Epidermal melanocyte (primary cell): ENCODE results near the gene SLC2A5.
"Not testable (repeated sequence)": the region's sequence is repeated elsewhere in the genome, so short reads cannot be mapped to it uniquely, and the experiment has no call there.

Experiments
- DNase-seq: peaks from one replicate; pipeline ENCODE4 v3.0.0; 2011; ENCODE audit warnings: low spot score; ENCODE audit not compliant: insufficient read length

Gene SLC2A5

DNA sequence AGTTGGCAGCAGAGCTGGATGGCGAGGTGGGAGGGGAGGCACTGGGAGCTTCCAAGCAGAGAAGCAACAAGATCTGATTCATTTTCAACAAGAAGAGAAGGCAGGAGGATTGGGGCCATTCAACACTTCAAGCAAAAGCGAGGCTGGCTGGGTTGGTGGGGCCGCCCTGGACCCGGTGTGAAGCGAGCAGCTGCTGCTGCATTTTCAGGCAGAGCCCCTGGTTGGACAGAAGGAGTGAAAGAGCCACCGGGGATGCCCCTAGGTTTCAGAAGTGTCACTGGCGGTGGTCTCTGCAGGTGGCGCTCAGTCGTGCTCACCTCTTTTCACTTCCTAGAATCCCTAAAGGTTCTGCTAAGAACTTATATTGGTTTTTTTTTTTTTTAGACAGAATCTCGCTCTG is 61.2 kb downstream of the SLC2A5 start:
- no peak for DNase-seq

DNA sequence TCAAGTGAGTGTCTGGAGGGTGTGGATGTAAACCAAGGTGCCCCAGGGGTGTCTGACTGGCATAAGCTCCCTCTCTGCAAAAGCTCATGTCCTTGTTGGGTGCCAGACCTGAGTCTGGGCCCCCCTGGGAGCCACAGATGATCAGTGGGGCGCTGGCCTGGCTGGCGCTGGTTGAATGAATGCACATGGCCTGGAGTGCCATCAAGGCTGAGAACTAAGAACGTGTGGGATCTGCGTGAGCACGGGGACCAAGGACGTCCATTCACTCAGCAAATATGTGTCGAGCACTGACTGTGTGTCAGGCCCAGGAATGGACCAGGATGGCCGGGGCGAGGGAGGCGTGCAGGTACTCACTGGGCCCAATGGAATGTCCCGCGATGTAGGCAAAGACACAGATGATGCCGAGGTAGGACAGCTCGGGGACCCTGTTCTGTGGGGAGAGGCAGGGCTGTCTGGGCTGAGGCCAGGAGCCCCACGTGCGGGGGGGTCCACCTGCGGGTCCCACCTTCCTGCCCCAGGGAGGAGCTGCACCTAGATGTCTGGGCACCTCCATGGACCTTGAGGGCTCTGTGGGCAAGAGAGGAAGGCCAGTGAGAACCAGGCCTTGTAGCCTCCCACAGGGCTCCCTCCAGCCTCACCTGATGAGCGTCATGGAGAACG is 62.3 kb downstream of the SLC2A5 start:
- no peak for DNase-seq

DNA sequence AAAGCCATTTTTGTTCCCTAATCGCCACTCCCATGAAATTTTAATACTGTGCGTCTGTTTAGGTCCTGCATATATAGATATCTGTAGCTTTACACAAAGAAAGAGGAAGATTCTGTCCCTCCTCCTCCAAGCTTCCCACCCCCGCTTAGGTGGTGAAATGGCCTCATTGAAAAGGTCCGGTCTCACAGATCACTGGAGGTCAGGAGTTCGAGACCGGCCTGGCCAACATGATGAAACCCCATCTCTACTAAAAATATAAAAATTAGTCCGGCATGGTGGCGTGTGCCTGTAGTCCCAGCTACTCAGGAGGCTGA is 64.1 kb downstream of the SLC2A5 start:
- no peak for DNase-seq

DNA sequence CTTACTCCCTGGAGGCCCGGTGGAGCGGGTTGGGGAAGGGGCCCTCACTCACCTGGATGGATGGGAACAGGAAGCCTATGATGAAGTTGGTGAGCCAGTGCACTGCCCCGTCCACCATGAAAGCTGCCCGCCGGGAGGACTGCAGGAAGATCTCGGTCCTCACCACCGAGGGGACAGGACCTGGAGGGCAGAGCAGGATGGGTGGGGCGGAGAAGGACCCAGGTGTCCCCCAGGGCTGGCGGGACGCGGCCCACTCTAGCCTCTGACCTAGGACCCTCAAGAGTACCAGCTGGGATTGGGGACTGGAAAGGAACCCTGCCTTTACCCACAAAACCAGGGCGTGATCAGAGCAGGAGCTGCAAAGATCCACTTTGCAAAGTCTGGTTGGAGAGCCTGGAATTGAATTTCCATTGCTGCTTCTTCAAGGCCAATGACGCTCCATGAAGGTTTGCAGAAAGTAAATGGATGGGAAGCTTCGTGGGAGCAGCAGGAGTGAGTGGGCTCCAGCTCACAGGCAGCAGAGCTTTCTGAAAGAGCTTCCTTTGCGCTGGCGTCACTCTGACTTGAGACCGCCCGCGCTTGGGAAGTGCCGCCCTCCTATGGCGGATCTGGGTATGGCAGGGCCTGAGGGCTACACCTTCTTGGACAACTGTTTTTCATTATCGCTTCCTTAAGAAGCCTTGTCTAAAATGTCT is 64.6 kb downstream of the SLC2A5 start:
- peak; percentile 77 for DNase-seq

DNA sequence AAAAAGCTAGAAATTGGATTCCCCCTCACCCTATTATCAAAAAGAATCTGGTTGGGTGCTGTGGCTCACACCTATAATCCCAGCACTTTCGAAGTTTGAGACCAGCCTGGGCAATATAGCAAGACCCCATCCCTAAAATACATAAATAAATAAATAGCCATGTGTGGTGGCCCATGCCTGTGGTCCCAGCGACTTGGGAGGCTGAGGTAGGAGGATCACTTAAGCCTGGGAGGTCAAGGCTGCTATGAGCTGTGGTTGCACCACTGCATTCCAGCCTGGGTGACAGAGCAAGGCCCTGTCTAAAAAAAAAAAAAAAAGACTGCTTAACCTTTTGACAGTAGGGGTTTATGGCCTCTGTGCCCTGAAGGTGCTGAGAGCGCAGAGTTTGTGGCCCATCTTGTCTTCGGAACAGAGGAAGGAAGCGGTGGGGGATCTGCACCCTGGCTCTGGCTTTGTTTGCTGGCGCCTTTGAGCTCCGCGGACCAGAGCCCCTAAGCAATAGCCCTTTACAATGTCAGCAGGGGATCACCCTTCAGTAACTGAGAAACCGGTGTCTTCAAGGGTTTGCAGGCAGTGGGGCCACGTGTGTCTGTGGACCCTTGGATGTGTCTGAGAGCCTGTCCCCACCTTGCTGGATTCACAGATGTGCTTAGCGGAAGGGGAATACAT is 65.3 kb downstream of the SLC2A5 start:
- no peak for DNase-seq

DNA sequence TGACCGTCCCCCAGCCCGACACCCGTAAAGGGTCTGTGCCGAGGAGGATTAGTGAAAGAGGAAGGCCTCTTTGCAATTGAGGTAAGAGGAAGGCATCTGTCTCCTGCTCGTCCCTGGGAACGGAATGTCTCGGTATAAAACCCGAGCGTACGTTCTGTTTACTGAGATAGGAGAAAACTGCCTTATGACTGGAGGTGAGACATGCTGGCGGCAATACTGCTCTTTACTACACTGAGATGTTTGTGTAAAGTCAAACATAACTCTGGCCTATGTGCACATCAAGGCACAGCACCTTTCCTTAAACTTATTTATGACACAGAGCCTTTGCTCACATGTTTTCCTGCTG is 67.2 kb downstream of the SLC2A5 start:
- not testable (repeated sequence) for DNase-seq

DNA sequence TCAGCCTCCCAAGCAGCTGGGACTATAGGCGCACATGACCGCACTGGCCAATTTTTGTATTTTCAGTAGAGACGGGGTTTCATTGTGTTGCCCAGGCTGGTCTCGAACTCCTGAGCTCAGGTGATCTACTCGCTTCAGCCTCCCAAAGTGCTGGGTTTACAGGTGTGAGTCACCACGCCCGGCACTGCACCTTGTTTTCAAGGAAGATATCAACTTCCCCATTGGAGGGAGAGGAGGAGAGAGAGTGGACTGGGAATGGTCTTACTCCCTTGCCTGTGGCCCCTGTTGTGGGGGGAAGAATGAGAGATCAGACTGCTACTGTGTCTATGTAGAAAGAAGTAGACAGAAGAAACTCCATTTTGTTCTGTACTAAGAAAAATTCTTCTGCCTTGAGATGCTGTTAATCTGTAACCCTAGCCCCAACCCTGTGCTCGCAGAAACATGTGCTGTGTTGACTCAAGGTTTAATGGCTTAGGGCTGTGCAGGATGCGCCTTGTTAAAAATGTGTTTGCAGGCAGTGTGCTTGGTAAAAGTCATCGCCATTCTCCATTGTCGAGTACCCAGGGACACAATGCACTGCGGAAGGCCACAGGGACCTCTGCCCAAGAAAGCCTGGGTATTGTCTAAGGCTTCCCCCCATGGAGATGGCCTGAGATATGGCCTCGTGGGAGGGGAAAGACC is 67.8 kb downstream of the SLC2A5 start:
- DNase-seq: not testable (repeated sequence)

DNA sequence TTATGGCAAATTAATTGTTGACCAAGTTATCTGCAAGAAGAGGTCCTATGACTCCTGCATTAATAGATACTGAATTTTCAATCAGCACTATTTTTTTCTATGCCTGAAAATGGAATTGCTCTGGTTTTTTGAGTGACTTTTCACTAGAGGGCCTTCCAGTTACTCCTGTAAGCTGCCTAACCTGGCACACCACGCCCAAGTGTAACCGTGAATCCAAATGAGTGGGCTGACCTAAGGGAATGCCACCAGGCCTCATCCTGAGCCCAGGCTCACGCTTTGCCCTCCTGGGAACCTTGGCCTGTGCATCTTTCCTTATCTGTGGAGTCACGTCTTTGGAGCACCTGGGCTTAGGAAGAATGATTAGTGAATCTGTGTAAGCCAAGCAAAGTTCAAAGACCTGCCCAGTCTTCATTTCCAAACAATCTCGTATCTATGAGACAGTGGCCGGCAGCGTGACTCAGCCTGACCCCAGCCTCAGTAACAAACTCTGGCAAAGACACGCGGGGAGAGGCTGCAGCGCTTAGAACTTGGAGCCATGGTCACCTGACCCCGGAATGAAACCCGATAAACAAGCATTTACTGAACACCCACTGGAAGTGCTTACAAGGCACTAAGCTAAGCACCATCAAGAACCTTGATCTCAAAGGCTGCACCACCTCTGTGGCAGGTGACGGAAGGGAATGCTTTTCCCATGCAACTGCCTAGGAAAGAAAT is 75.3 kb downstream of the SLC2A5 start:
- DNase-seq: not testable (repeated sequence)

DNA sequence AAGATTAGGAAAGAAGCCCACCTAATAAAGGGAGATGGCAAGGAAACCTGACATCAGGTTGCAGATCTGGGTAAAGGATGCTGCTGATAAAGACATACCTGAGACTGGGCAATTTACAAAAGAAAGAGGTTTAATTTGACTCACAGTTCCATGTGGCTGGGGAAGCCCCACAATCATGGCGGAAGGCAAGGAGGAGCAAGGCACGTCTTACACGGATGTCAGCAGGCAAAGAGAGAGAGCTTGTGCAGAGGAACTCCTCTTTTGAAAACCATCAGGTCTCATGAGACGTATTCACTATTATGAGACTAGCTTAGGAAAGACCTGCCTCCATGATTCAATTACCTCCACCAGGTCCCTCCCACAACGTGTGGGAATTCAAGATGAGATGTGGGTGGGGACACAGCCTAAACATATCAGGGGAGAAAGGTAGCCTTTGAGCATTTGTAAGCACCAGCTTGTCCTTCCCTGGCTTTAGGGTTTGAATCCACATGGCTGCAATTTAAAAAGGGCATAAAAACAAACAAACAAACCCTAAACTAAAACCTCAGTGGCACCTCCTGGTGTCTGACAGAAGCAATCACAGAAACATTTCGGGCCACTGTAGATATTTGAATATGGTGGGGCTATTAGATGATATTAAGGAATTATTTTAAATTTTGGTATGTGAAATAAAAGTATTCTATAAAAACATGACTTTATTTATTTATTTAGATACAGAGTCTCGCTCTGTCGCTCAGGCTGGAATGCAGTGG is 76.3 kb downstream of the SLC2A5 start:
- DNase-seq: no peak

DNA sequence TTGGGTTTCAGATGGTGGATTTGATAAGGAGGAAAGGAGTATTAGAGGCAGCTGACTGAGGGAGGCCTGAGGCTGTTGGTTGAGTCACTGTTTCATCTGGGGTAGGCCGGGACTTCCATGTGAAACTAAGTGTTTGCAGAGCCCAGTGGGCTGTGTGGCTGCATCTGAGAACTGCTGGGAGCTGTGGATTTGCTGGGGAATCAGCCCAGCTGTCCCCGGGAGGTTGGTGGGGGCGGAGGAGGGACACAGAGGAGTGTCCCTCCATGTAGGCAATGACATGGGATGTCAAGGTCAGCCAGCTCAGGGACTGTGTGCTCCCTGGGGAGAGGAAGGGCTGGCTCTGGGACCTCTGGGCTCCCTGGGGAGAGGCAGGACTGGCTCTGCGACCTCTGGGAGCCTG is 79.6 kb downstream of the SLC2A5 start:
- no peak for DNase-seq

DNA sequence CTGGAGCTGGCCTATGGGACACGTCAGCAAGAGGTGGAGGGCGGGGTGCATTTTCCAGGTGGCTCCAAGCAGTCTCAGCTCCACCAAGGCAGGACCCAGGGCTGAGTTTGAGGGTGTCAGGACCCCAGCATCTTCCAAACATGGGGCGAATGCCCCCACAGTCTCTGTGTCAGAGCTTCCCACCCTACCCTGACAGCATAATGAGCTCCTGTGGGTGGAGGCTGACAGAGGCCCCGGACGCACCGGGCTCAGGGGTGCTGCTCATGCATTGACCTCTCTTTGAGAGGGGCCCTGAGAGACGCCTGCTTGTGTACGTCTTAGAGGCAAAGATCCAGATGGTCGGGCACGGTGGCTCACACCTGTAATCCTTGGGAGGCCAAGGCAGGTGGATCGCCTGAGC is 80.4 kb downstream of the SLC2A5 start:
- no peak for DNase-seq

DNA sequence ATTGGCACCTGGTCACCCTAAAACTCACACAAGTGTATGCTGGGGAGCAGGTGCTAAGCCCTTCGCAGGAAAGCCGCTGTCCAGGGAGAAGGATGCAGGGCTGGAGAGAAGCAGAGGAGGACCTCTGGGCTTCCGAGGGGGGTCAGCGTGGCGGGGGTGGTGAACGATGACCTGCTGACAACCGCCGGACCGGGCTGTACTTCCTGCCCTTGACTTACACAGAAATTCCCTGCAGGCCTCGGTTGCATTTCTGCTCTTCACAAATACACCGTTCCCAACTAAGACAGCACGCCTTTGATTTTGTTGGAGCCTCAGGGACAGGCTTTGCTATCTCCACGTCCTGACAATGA is 80.8 kb downstream of the SLC2A5 start:
- no peak for DNase-seq

DNA sequence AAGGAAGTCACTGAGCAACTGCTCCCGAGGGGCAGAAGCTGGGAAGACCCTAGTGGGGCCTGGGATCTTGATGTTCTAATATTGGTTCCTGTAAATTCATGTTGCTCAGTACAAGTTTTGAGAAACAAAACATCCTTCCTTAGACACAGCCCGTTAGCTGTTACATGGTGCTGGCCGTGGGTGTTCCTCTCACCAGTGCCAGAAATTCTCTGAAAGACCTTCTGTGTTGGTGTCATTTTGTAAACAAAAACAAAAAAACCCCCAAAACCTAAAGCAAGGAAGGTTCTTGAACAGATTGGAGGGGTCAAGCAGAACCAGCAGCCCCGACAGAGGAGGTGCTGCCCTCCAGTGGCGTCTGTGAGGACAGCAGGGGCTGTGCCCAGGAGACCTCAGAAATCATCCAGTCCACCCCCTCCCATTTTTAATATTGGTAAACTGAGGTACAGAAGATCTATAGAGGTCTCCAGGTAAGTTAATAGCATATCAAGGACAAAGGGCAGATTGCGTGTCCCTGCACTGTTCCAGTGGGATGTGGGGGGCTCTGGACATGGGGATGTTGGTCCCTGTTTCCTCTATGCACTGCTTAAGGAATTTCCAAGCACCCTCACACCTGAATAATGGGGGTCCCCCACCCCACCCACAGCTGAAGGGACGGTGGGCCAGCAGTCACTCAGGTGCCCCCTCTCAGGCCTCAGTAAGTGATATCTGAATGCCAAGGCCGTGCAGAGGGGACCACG is 81.4 kb downstream of the SLC2A5 start:
- peak; percentile 48 for DNase-seq

DNA sequence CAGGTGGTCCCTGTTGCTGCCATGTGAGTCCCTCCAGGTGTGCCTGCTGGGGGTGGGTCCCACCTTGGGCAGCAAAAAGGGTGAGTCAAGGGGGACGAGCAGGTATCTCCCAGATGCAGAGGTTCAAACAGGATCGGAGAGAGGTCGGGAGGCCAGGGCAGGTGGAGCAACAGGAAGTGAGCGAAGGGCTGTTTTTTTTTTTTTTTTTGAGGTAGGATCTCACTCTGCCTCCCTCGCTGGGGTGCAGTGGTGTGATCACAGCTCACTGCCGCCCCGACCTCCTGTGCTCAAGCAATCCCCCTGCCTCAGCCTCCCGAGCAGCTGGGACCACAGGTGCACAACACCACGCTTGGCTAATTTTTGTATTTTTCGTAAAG is 82.6 kb downstream of the SLC2A5 start:
- DNase-seq: no peak

DNA sequence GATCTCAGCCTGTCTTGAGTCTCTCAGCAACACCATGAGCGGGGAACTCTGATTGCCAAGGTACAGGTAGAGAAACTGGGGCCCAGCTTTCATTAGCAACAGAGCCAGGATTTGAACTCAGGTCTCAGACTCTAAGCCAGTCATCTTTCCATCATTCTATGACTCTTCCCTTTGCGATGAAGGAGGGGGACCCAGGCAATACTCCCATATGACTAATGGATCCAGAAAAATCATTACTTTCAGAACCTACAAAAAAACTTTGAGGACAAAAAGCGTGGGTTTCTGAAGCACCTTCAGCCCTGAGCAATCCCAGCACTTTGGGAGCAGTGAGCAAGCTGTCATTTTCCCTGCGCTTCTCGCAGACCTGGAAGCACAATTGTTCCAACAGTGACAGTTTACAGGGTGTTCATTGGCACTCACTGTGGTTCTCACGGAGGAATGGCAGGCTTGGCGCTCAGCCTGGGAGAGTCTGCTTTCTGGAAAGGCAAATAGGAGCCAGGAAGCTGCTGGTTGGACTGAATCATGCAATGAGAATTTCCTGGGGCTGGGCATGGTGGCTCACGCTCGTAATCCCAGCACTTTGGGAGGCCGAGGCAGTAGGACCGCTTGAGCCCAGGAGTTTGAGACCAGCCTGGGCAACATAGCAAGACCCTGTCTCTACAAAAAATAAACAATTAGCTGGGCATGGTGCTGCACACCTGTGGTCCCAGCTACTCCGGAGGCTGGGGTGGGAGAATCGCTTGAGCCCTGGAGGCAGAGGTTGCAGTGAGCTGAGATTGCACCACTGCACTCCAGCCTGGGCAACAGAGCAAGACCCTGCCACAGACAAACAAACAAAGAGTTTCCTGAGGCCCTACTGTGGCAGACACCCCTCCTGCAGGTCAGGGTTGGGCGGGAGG is 83.3 kb downstream of the SLC2A5 start:
- no peak for DNase-seq
